Omental fat pad (tissue), 4 donors: Measurements from ENCODE around the gene DLX1. TPM values are rescaled to one million over a fixed set of nuclear protein-coding genes. Genes with fewer than 3 reads are reported as not detected.
"Not testable (repeated sequence)": the region's sequence is repeated elsewhere in the genome, so short reads cannot be mapped to it uniquely, and the experiment has no call there.

ENCODE experiments used
- ATAC-seq: fragments of 150-250 bp; one replicate; pipeline ENCODE4 v1.9.1; 2016; ENCODE audit warnings: mild to moderate bottlenecking, moderate library complexity; ENCODE audit not compliant: low FRiP score
- DNase-seq: peaks from one replicate; pipeline ENCODE4 v3.0.0-alpha.2; 2019; ENCODE audit warnings: low spot score
- CTCF ChIP-seq, 3 donors: fragments of 450-650 bp; IDR thresholded peaks; one replicate each; pipeline ENCODE4 v1.5.1; 2016 to 2017; ENCODE audit warnings: antibody characterized with exemption in 3 of 3, mild to moderate bottlenecking in 3 of 3, moderate library complexity in 2 of 3
- total RNA-seq, 4 donors: library from RNA; depleted of rRNA; stranded (reverse); fragments of >200 nt; gene quantifications; one replicate each; pipeline ENCODE4 v1.1.0, GENCODE V29; 2016

DLX1 gene
- total RNA-seq, 4 donors from 2014 or later = 0.09 TPM; not detected in 3

- DNase-seq (no peak), ATAC-seq (no peak)
- no peak for TF ChIP-seq CTCF (IDR thresholded peaks at IDR 0.05)
These were observed 49.0 kb downstream of the DLX1 start for GRCh38 chr2:172134270-172134669.

- no peak for TF ChIP-seq CTCF (IDR thresholded peaks at IDR 0.05)
- ATAC-seq (no peak), DNase-seq (no peak)
These were observed 50.1 kb downstream of the DLX1 start for GRCh38 chr2:172135446-172135845.

- no peak for TF ChIP-seq CTCF (IDR thresholded peaks at IDR 0.05)
- ATAC-seq (no peak), DNase-seq (no peak)
These were observed 51.8 kb downstream of the DLX1 start for GRCh38 chr2:172137109-172137508.

GRCh38 chr2:172137943-172138342 is 52.6 kb downstream of the DLX1 start:
- ATAC-seq (no peak), DNase-seq (no peak)
- no peak for TF ChIP-seq CTCF (IDR thresholded peaks at IDR 0.05)

GRCh38 chr2:172138727-172139126 is 53.4 kb downstream of the DLX1 start:
- DNase-seq, ATAC-seq: not testable (repeated sequence)

Other genes with a start within 250 kb of the DLX1 start
- gene SLC25A12, start 191.3 kb upstream of the DLX1 start, total RNA-seq = 10 to 100 TPM in 3 of 4 donors, 1 to 10 TPM in 1; 9.1 to 27.3 (median 17.8) TPM
- 10 to 100 TPM; 24.9 to 40.2 (median 25.6) TPM for gene HAT1, start 163.0 kb upstream of the DLX1 start, total RNA-seq
- gene METAP1D, start 85.6 kb upstream of the DLX1 start, total RNA-seq = 1 to 10 TPM; 5.4 to 9.6 (median 8.5) TPM
- gene DLX2, start 17.4 kb downstream of the DLX1 start, total RNA-seq = not detected